GM06990 (cell line): ENCODE measurements around the gene UPK1B.

Experiments
- DNase-seq: peaks from one replicate; pipeline ENCODE4 v3.0.0-alpha.2; 2011; ENCODE audit not compliant: insufficient read length; ENCODE audit errors: extremely low read depth
- H3K27me3 ChIP-seq: replicated peaks from 2 replicates; pipeline ENCODE4 v1.6.0; 2011; ENCODE audit warnings: low read length; ENCODE audit not compliant: control insufficient read depth, insufficient read depth
- H3K36me3 ChIP-seq: 2 replicates; pipeline ENCODE4 v1.5.1; 2011; ENCODE audit warnings: low read length; ENCODE audit not compliant: control insufficient read depth, insufficient read depth
- H3K4me3 ChIP-seq: replicated peaks from 2 replicates; pipeline ENCODE4 v1.5.1; 2011; ENCODE audit warnings: low read depth, mild to moderate bottlenecking, control low read depth, low read length
- TF ChIP-seq, protein P1 (sequence below): IDR thresholded peaks from 2 replicates; pipeline ENCODE4 v1.5.1; 2011; ENCODE audit warnings: low read length, control low read depth, mild to moderate bottlenecking, inconsistent platforms; ENCODE audit not compliant: insufficient read depth, poor library complexity, severe bottlenecking

UPK1B gene

DNA sequence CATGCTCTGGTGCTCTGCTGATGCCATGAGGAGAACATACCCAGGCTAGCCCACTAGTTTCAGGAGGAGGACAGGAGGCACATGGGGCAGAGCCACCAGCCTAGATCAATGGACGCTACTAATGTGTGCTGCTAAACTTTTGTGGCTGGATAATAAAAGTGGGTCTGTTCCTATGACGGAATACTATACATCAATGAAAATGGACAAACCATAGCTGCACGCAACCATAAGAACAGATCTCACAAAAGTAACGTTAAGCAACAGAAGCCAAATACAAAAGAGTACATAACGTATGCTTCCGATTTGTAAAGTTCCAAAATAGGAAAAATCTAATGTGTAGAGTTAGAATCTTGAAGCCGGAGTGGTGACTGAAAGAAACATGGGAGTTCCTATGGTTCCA lies 55.8 kb downstream of the UPK1B start:
- no peak for DNase-seq
- Histone ChIP-seq H3K36me3 (peaks cover 13% of the 10 kb centered on the region), H3K4me3 (no peak overlapping the region), H3K27me3 (no peaks in the 10 kb centered on the region)
- TF ChIP-seq, protein P1, sequence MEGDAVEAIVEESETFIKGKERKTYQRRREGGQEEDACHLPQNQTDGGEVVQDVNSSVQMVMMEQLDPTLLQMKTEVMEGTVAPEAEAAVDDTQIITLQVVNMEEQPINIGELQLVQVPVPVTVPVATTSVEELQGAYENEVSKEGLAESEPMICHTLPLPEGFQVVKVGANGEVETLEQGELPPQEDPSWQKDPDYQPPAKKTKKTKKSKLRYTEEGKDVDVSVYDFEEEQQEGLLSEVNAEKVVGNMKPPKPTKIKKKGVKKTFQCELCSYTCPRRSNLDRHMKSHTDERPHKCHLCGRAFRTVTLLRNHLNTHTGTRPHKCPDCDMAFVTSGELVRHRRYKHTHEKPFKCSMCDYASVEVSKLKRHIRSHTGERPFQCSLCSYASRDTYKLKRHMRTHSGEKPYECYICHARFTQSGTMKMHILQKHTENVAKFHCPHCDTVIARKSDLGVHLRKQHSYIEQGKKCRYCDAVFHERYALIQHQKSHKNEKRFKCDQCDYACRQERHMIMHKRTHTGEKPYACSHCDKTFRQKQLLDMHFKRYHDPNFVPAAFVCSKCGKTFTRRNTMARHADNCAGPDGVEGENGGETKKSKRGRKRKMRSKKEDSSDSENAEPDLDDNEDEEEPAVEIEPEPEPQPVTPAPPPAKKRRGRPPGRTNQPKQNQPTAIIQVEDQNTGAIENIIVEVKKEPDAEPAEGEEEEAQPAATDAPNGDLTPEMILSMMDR = no peak

DNA sequence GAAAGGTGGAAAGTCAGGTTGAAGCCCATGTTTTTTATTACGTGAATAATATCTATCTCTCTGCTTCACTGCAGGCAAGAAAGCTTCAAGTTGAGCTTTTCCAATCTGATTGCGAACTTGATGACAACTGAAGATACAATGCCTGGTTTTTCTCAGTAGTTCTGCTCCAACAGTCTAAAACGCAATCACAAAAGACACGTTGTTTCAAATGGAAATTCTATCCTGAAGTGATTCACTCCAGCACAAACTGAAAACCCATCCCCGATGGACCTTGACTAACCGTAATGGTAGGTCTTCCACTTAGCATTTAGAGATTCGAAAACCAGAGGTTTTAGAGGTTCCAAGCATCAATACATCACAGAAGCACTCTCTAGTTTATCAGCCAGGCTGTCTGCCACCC lies 56.7 kb downstream of the UPK1B start:
- no peaks in the 10 kb centered on the region for H3K27me3 ChIP-seq
- TF ChIP-seq, protein P1 = no peak
- peaks cover 13% of the 10 kb centered on the region for H3K36me3 ChIP-seq
- no peak overlapping the region for H3K4me3 ChIP-seq
- no peak for DNase-seq

GRCh38 chr3:119230745-119231144 lies 57.3 kb downstream of the UPK1B start:
- no peak overlapping the region for H3K4me3 ChIP-seq
- DNase-seq = no peak
- TF ChIP-seq, protein P1 = no peak
- no peaks in the 10 kb centered on the region for H3K27me3 ChIP-seq
- H3K36me3 ChIP-seq = peaks cover 13% of the 10 kb centered on the region

GRCh38 chr3:119234610-119235009 lies 61.2 kb downstream of the UPK1B start:
- no peak overlapping the region for H3K4me3 ChIP-seq
- peaks cover 2% of the 10 kb centered on the region; the same call in 1 of the 2 replicates for H3K36me3 ChIP-seq
- H3K27me3 ChIP-seq = no peaks in the 10 kb centered on the region
- TF ChIP-seq, protein P1 = no peak
- DNase-seq = no peak

DNA sequence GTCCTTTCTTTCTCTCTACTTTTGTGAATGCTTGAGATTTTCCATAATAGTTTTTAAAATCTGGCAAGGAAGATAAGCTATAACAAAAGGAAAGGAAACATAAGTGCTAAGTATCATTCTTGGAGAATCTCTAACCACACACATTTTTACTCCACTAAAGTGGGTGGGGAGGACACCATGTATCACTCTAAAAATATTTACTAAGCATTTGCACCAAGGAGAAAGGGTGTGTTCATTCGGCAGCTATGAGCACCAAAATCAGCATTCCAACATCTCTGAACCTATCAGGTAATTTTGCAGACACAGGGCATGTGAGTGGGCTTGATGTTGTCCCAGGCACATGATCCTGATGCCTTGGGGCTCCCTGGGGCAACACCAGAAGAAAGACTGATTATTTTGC lies 61.8 kb downstream of the UPK1B start:
- no peak for DNase-seq
- Histone ChIP-seq H3K4me3 (no peak overlapping the region), H3K36me3 (no peaks in the 10 kb centered on the region), H3K27me3 (no peaks in the 10 kb centered on the region)
- TF ChIP-seq, protein P1 = no peak

DNA sequence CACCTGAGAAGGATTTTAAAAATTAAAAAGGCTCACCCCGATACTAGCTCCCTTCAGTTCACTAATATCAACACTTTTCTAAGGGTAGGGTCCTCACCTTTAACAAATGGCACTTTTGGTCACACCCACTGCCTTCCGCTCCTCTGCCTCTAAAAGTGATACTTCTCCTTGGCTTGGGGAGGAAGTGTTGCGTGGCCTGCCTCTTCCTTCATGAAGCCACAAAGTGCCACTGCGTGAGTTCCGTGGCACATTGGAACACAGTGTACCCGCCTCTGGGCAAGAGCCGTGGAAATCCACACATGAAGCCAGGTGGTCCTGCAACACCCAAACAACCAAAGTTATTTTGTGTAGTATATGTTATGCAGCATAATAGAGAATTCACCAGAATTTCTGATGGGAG lies 63.4 kb downstream of the UPK1B start:
- H3K36me3 ChIP-seq = no peaks in the 10 kb centered on the region

More for the DNA sequence above, 63.4 kb downstream of the UPK1B start:
- TF ChIP-seq, protein P1 = no peak
- H3K4me3 ChIP-seq = no peak overlapping the region
- DNase-seq = no peak
- no peaks in the 10 kb centered on the region for H3K27me3 ChIP-seq
